ENCODE results near the gene PMFBP1. TPM values are rescaled to one million over a fixed set of nuclear protein-coding genes. Genes with fewer than 3 reads are reported as not detected.

The PMFBP1 gene
- total RNA-seq, 2 donors from 2014 or later = 2.0 TPM; not detected in 1

GRCh38 chr16:72159801-72160200 is 12.2 kb downstream of the PMFBP1 start:
- no peaks in the 10 kb centered on the region for H3K27me3 ChIP-seq
- no peak for DNase-seq (ENCODE audit: low spot score)
- no peaks in the 10 kb centered on the region for H3K9me3 ChIP-seq
- TF ChIP-seq, protein P1, sequence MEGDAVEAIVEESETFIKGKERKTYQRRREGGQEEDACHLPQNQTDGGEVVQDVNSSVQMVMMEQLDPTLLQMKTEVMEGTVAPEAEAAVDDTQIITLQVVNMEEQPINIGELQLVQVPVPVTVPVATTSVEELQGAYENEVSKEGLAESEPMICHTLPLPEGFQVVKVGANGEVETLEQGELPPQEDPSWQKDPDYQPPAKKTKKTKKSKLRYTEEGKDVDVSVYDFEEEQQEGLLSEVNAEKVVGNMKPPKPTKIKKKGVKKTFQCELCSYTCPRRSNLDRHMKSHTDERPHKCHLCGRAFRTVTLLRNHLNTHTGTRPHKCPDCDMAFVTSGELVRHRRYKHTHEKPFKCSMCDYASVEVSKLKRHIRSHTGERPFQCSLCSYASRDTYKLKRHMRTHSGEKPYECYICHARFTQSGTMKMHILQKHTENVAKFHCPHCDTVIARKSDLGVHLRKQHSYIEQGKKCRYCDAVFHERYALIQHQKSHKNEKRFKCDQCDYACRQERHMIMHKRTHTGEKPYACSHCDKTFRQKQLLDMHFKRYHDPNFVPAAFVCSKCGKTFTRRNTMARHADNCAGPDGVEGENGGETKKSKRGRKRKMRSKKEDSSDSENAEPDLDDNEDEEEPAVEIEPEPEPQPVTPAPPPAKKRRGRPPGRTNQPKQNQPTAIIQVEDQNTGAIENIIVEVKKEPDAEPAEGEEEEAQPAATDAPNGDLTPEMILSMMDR (IDR thresholded peaks at IDR 0.05) = no peak
- no peak overlapping the region for H3K4me3 ChIP-seq
- no peak overlapping the region for H3K27ac ChIP-seq
- no peaks in the 10 kb centered on the region for H3K4me1 ChIP-seq
- H3K36me3 ChIP-seq = no peaks in the 10 kb centered on the region

DNA sequence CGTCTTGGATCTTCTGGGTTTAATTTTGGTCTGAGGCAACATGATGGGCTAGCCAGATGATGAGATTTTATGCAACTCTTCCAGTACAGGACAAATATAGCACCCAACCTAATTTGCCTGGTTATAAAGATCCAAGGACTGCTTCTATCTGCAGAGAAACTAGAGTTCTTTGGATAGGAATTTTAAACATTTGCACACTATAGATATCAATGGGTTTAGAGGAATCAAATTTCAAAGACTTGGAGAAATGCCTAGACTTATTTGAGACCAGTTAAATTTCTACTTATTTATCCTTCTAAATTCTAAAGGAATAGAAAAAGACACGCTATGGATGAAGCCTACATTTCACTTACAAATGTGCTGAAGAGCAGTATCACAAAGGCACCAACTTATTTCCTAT is 12.6 kb downstream of the PMFBP1 start:
- DNase-seq (ENCODE audit: low spot score) = no peak
- Histone ChIP-seq H3K9me3 (no peaks in the 10 kb centered on the region), H3K27me3 (no peaks in the 10 kb centered on the region), H3K4me3 (no peak overlapping the region), H3K4me1 (no peaks in the 10 kb centered on the region), H3K27ac (no peak overlapping the region), H3K36me3 (no peaks in the 10 kb centered on the region)
- TF ChIP-seq, protein P1 (IDR thresholded peaks at IDR 0.05) = no peak

DNA sequence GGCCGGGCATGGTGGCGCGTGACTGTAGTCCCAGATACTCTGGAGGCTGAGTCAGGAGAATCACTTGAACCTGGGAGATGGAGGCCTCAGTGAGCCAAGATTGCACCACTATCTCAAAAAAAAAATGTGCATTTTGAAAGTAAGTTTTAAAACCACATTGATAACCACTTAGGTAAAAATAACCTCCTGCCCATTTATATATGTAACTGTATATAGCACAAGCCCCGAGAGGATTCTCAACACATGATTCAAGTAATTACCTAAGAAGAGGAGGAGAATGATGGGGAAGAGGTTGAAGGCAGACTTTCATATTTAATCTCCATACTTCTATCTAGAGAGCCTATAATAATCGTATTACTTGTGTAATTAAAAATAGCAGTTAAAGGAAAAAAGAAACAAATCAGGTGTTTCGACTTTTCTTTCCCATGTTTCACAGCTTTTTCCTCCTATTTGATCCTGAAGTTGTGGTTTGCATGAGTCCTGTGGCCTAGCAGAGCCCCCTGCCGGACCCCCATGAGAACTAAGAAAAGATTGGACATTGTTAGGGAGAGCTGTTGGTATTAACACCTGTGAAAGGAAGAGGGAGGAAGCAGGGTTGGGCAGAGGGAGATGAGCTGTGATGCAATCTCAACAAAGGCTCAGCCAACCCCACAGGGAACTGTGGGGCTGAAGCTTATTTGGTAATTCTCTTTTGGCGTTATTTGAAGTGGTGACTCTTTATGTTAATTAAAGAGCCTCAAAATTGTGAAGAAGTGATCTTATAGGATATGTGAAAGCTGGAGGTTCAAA is 22.1 kb downstream of the PMFBP1 start:
- Histone ChIP-seq H3K27me3 (no peaks in the 10 kb centered on the region), H3K9me3 (no peaks in the 10 kb centered on the region), H3K36me3 (no peaks in the 10 kb centered on the region), H3K4me3 (no peak overlapping the region), H3K4me1 (no peaks in the 10 kb centered on the region), H3K27ac (no peak overlapping the region)
- DNase-seq (ENCODE audit: low spot score) = no peak
- TF ChIP-seq, protein P1 (IDR thresholded peaks at IDR 0.05) = no peak

DNA sequence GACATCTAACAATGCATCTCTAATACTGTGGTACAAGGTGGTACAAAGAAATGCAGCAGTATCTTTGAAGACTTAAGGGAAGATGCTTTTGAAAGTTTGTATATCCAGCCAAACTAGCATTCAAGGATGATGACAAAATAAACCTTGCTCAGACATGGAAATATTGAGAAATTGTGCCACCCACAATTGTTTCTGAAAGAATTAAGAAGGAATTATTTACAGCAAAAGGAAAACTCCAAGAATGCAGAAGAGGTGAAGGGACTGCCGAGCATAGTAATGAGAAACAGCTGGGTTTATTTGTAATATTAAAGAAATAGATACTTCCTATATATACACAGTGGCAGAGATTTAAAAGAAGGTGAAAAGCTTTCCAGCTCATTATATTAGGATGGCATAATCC is 29.5 kb downstream of the PMFBP1 start:
- TF ChIP-seq, protein P1 (IDR thresholded peaks at IDR 0.05) = no peak
- H3K36me3 ChIP-seq = no peaks in the 10 kb centered on the region

GRCh38 chr16:72139908-72140307 is 32.0 kb downstream of the PMFBP1 start:
- no peak for DNase-seq (ENCODE audit: low spot score)
- Histone ChIP-seq H3K4me3 (no peak overlapping the region), H3K9me3 (no peaks in the 10 kb centered on the region), H3K36me3 (no peaks in the 10 kb centered on the region), H3K4me1 (no peaks in the 10 kb centered on the region), H3K27me3 (no peaks in the 10 kb centered on the region), H3K27ac (no peak overlapping the region)
- TF ChIP-seq, protein P1 (IDR thresholded peaks at IDR 0.05) = no peak

More for the DNA sequence above, 29.5 kb downstream of the PMFBP1 start:
- DNase-seq (ENCODE audit: low spot score) = no peak
- Histone ChIP-seq H3K4me1 (no peaks in the 10 kb centered on the region), H3K9me3 (no peaks in the 10 kb centered on the region), H3K27ac (no peak overlapping the region), H3K4me3 (no peak overlapping the region), H3K27me3 (no peaks in the 10 kb centered on the region)

Data from right atrium auricular region (tissue), 2 donors.